ENCODE results near the gene NELFCD.
"Not testable (repeated sequence)": the region's sequence is repeated elsewhere in the genome, so short reads cannot be mapped to it uniquely, and the experiment has no call there.

GRCh38 chr20:58947797-58948388 lies 33.2 kb upstream of the NELFCD start:
- TF ChIP-seq CTCF (IDR thresholded peaks at IDR 0.05; ENCODE audit: borderline replicate concordance, extremely low read depth, low read length, poor library complexity, severe bottlenecking); EZH2 (IDR thresholded peaks at IDR 0.05; ENCODE audit: borderline replicate concordance, low read depth, low read length, severe bottlenecking): not testable (repeated sequence)
